Nephron progenitor cell (in vitro differentiated cells): ENCODE results near the gene METTL26.
A peak's percentile ranks its signal among the peaks of the same experiment; 100 is the strongest.

Experiments
- DNase-seq: peaks from one replicate; pipeline ENCODE4 v3.0.0; 2021
- H3K27ac Mint-ChIP-seq: 2 replicates; pipeline ENCODE4 v1.8.0; 2021; ENCODE audit warnings: mild to moderate bottlenecking, moderate library complexity, mixed read lengths
- H3K27me3 Mint-ChIP-seq: 2 replicates; pipeline ENCODE4 v1.8.0; 2021; ENCODE audit warnings: mild to moderate bottlenecking, low read depth, mixed read lengths; ENCODE audit not compliant: poor library complexity
- H3K36me3 Mint-ChIP-seq: 2 replicates; pipeline ENCODE4 v1.8.0; 2021; ENCODE audit warnings: low read depth, mixed read lengths
- H3K4me1 Mint-ChIP-seq: 2 replicates; pipeline ENCODE4 v1.8.0; 2021; ENCODE audit warnings: mixed read lengths
- H3K4me3 Mint-ChIP-seq: 2 replicates; pipeline ENCODE4 v1.8.0; 2021; ENCODE audit warnings: mild to moderate bottlenecking, moderate library complexity, mixed read lengths
- H3K9me3 Mint-ChIP-seq: 2 replicates; pipeline ENCODE4 v1.8.0; 2021; ENCODE audit warnings: mild to moderate bottlenecking, moderate library complexity, mixed read lengths
- TF ChIP-seq, protein P1 (sequence below): fragments of 200-600 bp; sonication (generic); IDR thresholded peaks from 2 replicates; pipeline ENCODE4 v1.5.0; 2021; ENCODE audit warnings: antibody characterized with exemption

METTL26 gene

DNA sequence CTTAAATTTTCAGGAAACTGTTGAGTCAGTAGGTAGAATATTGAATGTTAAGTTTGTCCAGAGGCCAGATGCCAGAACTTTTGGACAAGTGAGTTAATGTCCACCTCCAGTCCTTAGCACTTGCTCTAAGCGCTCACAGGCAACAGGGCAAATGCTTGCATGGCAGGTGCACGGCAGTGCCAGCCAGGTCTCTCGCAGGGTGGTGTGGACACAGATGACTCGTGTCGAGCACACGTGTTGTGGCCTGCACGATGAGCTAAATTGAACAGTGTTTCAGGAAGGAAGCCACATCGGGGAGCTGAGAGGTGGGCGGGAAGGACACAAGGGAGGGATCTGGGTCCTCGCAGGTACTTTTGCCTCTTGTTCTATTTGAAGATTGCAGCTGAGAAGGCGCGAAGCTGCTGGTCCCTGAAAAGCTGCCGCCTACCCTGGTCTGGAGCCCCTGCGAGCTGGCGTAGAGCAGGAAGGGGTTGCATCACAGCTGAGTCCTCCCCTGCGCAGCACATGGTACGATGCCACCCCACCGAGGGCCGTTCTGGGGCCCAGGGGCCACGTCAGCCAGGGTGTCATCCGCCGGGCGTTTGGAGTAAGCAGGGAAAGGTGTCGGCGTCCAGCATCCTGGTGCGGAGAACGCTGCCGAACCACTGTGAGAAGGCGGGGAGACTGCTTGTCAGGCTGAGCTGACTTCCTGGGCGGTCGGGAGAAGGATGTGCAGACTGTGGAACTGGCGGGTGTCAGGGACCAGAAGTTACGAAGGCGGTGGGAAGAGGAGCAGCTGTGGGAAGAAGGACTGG lies 40.0 kb downstream of the METTL26 start:
- peaks cover 50% of the 10 kb centered on the region for H3K4me1 Mint-ChIP-seq
- H3K27me3 Mint-ChIP-seq: peaks cover 3% of the 10 kb centered on the region
- no peak for DNase-seq
- H3K27ac Mint-ChIP-seq: peak overlapping the region; percentile 77
- peaks cover 43% of the 10 kb centered on the region for H3K36me3 Mint-ChIP-seq
- H3K9me3 Mint-ChIP-seq: no peaks in the 10 kb centered on the region
- TF ChIP-seq, protein P1, sequence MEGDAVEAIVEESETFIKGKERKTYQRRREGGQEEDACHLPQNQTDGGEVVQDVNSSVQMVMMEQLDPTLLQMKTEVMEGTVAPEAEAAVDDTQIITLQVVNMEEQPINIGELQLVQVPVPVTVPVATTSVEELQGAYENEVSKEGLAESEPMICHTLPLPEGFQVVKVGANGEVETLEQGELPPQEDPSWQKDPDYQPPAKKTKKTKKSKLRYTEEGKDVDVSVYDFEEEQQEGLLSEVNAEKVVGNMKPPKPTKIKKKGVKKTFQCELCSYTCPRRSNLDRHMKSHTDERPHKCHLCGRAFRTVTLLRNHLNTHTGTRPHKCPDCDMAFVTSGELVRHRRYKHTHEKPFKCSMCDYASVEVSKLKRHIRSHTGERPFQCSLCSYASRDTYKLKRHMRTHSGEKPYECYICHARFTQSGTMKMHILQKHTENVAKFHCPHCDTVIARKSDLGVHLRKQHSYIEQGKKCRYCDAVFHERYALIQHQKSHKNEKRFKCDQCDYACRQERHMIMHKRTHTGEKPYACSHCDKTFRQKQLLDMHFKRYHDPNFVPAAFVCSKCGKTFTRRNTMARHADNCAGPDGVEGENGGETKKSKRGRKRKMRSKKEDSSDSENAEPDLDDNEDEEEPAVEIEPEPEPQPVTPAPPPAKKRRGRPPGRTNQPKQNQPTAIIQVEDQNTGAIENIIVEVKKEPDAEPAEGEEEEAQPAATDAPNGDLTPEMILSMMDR: no peak
- H3K4me3 Mint-ChIP-seq: no peak overlapping the region

DNA sequence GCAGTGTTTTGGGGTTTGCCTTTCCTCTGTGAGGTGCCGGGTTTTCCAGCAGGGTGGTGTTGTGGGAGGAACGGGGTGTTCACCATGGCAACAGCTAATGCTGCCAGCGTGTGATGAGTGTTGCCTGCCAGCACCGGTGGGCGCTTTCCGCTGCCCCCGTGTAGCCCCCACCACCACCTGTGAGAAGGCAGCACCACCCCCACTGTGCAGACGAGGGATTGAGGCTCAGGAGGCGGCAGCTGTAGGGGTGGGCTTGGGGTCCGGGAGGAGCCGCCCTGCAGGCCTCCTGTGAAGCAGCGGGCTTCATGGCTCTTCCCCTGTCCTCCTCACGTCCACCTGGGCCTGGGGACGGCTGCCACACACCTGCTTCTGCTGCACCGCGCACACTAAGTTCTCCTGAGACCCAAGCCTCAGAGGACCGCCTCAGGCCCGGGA lies 41.0 kb downstream of the METTL26 start:
- no peaks in the 10 kb centered on the region for H3K9me3 Mint-ChIP-seq
- H3K27ac Mint-ChIP-seq: peak overlapping the region; percentile 90
- TF ChIP-seq, protein P1: no peak
- peaks cover 52% of the 10 kb centered on the region for H3K4me1 Mint-ChIP-seq
- no peak for DNase-seq
- peaks cover 35% of the 10 kb centered on the region for H3K36me3 Mint-ChIP-seq
- peaks cover 3% of the 10 kb centered on the region for H3K27me3 Mint-ChIP-seq
- no peak overlapping the region for H3K4me3 Mint-ChIP-seq

DNA sequence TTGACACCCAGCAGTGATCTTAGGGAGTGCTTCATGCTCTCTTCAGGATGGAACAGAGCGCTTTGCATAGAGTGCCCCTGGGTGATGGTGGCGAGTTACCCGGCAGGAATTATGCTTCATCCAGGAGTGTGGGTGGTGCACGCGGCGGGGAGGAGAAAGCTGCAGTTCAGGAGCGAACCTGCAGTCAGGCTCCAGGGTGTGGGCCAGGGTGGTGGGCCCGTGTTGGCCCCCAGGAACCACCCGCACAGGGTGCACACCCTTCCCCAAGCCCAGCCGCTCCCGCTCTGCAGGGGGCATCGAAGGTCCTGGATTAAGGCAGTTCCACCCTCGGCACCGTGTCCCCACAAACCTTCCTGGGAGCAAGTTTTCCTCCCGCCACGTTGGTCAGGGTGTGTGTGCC lies 42.3 kb downstream of the METTL26 start:
- Mint-ChIP-seq H3K27ac (no peak overlapping the region), H3K27me3 (peaks cover 3% of the 10 kb centered on the region), H3K36me3 (peaks cover 27% of the 10 kb centered on the region), H3K4me3 (peak overlapping the region; percentile 47), H3K4me1 (peaks cover 52% of the 10 kb centered on the region), H3K9me3 (no peaks in the 10 kb centered on the region)
- TF ChIP-seq, protein P1: no peak
- no peak for DNase-seq

DNA sequence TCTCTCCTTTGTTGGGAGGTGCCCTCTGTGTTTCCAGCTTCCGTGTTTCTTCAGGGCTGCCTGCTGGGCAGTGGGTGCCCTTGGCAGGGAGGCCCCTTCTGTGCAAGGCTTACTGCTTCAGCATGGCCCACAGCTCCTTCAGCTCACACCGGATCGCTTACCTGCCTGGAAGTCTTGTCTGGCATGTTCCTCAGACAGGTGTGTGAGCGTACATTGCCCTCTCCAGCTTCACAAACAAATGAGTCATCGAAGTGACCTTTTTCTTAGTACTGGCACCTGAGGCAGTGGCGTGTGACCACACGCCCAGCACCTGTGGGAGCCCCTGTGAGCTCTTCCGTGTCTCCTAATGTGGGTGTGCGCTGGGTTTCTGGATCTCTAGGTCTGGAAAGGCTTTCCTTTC lies 42.7 kb downstream of the METTL26 start:
- Mint-ChIP-seq H3K27ac (no peak overlapping the region), H3K4me1 (peaks cover 53% of the 10 kb centered on the region)
- TF ChIP-seq, protein P1: no peak

DNA sequence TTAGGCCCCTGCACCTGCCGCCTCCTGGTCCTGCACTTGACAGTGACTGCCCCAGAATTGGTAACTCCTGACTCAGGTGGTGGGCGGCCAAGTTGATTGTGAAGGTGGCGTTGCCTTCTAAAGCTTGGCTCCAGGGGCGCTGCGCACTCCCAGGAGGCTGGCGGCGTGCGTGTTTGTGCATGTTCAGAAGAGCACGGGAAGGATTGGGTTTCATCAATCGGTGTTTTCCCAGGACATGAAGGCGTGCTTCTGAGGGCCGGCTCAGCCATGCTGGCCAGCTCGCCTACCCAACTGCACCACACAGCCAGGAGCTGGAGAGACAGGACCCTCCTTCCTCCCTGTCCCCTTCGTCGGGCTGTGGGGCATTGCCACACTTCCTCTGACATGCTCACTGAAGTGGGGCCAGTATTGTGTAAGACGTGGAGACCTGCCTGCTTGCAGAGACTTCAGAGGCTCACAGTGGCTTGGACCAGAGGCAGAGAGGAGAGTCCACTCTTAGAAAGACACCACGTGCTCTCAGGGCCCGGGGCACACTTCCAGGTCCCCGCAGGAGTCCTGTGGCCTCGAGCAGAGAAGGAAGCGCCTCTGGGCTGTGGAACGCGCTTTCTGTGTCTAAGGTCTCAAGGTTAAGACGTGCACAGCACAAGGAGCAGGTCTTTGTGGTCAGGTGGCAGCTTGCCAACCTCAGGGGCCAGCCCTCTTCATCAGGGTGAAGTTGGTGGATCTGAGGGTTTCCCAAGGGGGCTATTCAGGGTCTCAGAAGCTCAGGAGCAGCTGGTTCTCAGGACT lies 43.4 kb downstream of the METTL26 start:
- TF ChIP-seq, protein P1: no peak
- Mint-ChIP-seq H3K4me1 (peaks cover 60% of the 10 kb centered on the region), H3K9me3 (no peaks in the 10 kb centered on the region), H3K27ac (no peak overlapping the region), H3K4me3 (peak overlapping the region; percentile 91), H3K27me3 (peaks cover 3% of the 10 kb centered on the region), H3K36me3 (peaks cover 22% of the 10 kb centered on the region)
- no peak for DNase-seq

More for the DNA sequence above, 42.7 kb downstream of the METTL26 start:
- no peak for DNase-seq
- H3K27me3 Mint-ChIP-seq: peaks cover 3% of the 10 kb centered on the region
- peaks cover 23% of the 10 kb centered on the region for H3K36me3 Mint-ChIP-seq
- H3K9me3 Mint-ChIP-seq: no peaks in the 10 kb centered on the region
- H3K4me3 Mint-ChIP-seq: peak overlapping the region; percentile 47
